Mesenteric fat pad (tissue), 1 donor: Measurements from ENCODE around the gene LZTS3. TPM values are rescaled to one million over a fixed set of nuclear protein-coding genes. Genes with fewer than 3 reads are reported as not detected.

Experiments
- DNase-seq: peaks from one replicate; pipeline ENCODE4 v3.0.0-alpha.2; 2020; ENCODE audit warnings: low spot score
- total RNA-seq: library from RNA; stranded (reverse); fragmentation: NEBNext Ultra II Directional; extraction: Animal tissue kit (Norgen Biotek cat#: 25700); gene quantifications from one replicate; pipeline ENCODE4 v1.2.1, GENCODE V29; 2021
- donor health status: DM: yes; HTN: yes; CAD: no.

The LZTS3 gene
- total RNA-seq, 1 donor from 2014 or later, result 6.2 TPM

GRCh38 chr20:3115190-3116107 lies 57.9 kb downstream of the LZTS3 start:
- no peak for DNase-seq

Other genes with a start within 250 kb of the LZTS3 start
- gene GNRH2, start 129.9 kb downstream of the LZTS3 start, total RNA-seq, result not detected
- gene MRPS26, start 127.5 kb downstream of the LZTS3 start, total RNA-seq, result 36.5 TPM
- 1.5 TPM for gene OXT, start 101.9 kb downstream of the LZTS3 start, total RNA-seq
- 0.96 TPM for gene AVP, start 88.8 kb downstream of the LZTS3 start, total RNA-seq
- gene FASTKD5, start 13.7 kb downstream of the LZTS3 start, total RNA-seq, result 15.4 TPM
- 3.7 TPM for gene UBOX5, start 13.7 kb downstream of the LZTS3 start, total RNA-seq
- 59.3 TPM for gene DDRGK1, start 31.1 kb upstream of the LZTS3 start, total RNA-seq
- 38.0 TPM for gene ITPA, start 35.9 kb upstream of the LZTS3 start, total RNA-seq
- 1.2 TPM for gene SLC4A11, start 65.6 kb upstream of the LZTS3 start, total RNA-seq
- 26.1 TPM for gene DNAAF9, start 234.1 kb upstream of the LZTS3 start, total RNA-seq